Transverse colon (tissue), 4 donors: Measurements from ENCODE around the gene UBE2J2.

Source experiments
- CTCF ChIP-seq, 5 experiments: fragments of 200-600 bp in 3 of 5; fragments of 450-650 bp in 2 of 5; sonication (generic) in 3 of 5; IDR thresholded peaks; 1 replicate in 2 of 5; 2 replicates in 3 of 5; pipeline ENCODE4 v1.5.1; 2016 to 2017; ENCODE audit warnings: antibody characterized with exemption in 5 of 5, inconsistent platforms in 3 of 5, mild to moderate bottlenecking in 2 of 5, moderate library complexity in 1 of 5
- EP300 ChIP-seq: sonication (generic); formaldehyde crosslinking; IDR thresholded peaks from one replicate; pipeline ENCODE4 v1.6.1; 2017; ENCODE audit warnings: antibody characterized with exemption, low read depth
- POLR2A ChIP-seq: fragments of 450-650 bp; IDR thresholded peaks from one replicate; pipeline ENCODE4 v1.6.1; 2016; ENCODE audit warnings: antibody characterized with exemption, mild to moderate bottlenecking, moderate library complexity
- POLR2AphosphoS5 ChIP-seq, 3 donors: sonication (generic); formaldehyde crosslinking; IDR thresholded peaks; one replicate each; pipeline ENCODE4 v1.6.1; 2016; ENCODE audit warnings: antibody characterized with exemption in 3 of 3

GRCh38 chr1:1241588-1242219 is 31.9 kb downstream of the UBE2J2 start:
- no peak for TF ChIP-seq CTCF (IDR thresholded peaks at IDR 0.05)
- no peak for TF ChIP-seq POLR2A
- TF ChIP-seq POLR2AphosphoS5 (IDR thresholded peaks at IDR 0.05), result no peak
- no peak for TF ChIP-seq EP300
